GM12878 (cell line): ENCODE results near the gene SERPINF2. TPM values are rescaled to one million over a fixed set of nuclear protein-coding genes. Genes with fewer than 3 reads are reported as not detected.

Experiments used
- ATAC-seq: fragments of 200-7000 bp; cut with Tn5 transposase; 3 replicates; pipeline ENCODE4 v1.9.1; 2020; ENCODE audit warnings: mild to moderate bottlenecking, moderate library complexity
- BruUV-seq: library from RNA; stranded (reverse); fragments of 400-500 nt; replicated peaks from 2 replicates; lab custom pipeline; 2021; lab: Mats Ljungman, UMichigan
- CTCF ChIA-PET: fragments of 300-600 bp; sonication (Branson Sonifier 250); formaldehyde crosslinking; extraction: SDS; loops from one replicate; lab custom pipeline; 2021; ENCODE audit warnings: inconsistent platforms; lab: Yijun Ruan, JAX
- POLR2A ChIA-PET: fragments of 350-600 bp; formaldehyde crosslinking; extraction: SDS; loops from one replicate; lab custom pipeline; 2021; ENCODE audit warnings: inconsistent platforms; lab: Charles Lee
- RAD21 ChIA-PET: fragments of 300-600 bp; sonication (Branson Sonifier 250); formaldehyde crosslinking; loops from one replicate; lab custom pipeline; 2023; ENCODE audit warnings: antibody characterized with exemption; ENCODE audit not compliant: unreplicated experiment; lab: Charles Lee
- SMC1A ChIA-PET: fragments of 300-600 bp; sonication (Branson Sonifier 250); formaldehyde crosslinking; loops from one replicate; lab custom pipeline; 2023; ENCODE audit not compliant: unreplicated experiment, uncharacterized antibody; lab: Charles Lee
- DNase-seq: peaks from one replicate; pipeline ENCODE4 v3.0.0-alpha.2; 2011; ENCODE audit warnings: low read depth, low spot score
- FAIRE-seq: peaks from 3 replicates; lab custom pipeline; 2011; peaks lifted over from hg19 to GRCh38; lab: Jason Lieb, UNC
- H2AFZ ChIP-seq: 2 replicates; pipeline ENCODE4 v1.6.0; 2011; ENCODE audit warnings: low read depth, low read length, control low read depth; ENCODE audit not compliant: control insufficient read depth
- H3K27ac ChIP-seq: 2 replicates; pipeline ENCODE4 v1.5.1; 2011; ENCODE audit warnings: control low read depth; ENCODE audit not compliant: control insufficient read depth, insufficient read depth
- H3K27me3 ChIP-seq, 2 experiments: replicated peaks in 1 of 2; 2 replicates each; pipeline versions ENCODE4 v1.6.0 to v1.6.1; 2011; ENCODE audit warnings: low read length in 1 of 2; ENCODE audit not compliant: control insufficient read depth in 2 of 2, insufficient read depth in 2 of 2
- H3K36me3 ChIP-seq, 2 experiments: 2 replicates each; pipeline ENCODE4 v1.5.1; 2011; ENCODE audit warnings: low read length in 1 of 2; ENCODE audit not compliant: control insufficient read depth in 2 of 2, insufficient read depth in 2 of 2
- H3K4me1 ChIP-seq: 2 replicates; pipeline ENCODE4 v1.6.1; 2011; ENCODE audit warnings: mild to moderate bottlenecking, low read length, moderate library complexity, mixed read lengths; ENCODE audit not compliant: control insufficient read depth, insufficient read depth
- H3K4me2 ChIP-seq: 2 replicates; pipeline ENCODE4 v1.6.0; 2011; ENCODE audit warnings: control low read depth; ENCODE audit not compliant: control insufficient read depth, insufficient read depth
- H3K4me3 ChIP-seq: fragments of 200-600 bp; sonication (generic); 2 replicates; pipeline ENCODE4 v1.5.1; 2016
- H3K79me2 ChIP-seq: 2 replicates; pipeline ENCODE4 v1.6.0; 2011; ENCODE audit warnings: low read length; ENCODE audit not compliant: control insufficient read depth, insufficient read depth
- H3K9ac ChIP-seq: 2 replicates; pipeline ENCODE4 v1.8.0; 2011; ENCODE audit warnings: low read length, control low read depth, mixed read lengths; ENCODE audit not compliant: control insufficient read depth, insufficient read depth
- H3K9me3 ChIP-seq: replicated peaks from 3 replicates; pipeline ENCODE4 v1.5.1; 2011; ENCODE audit warnings: mild to moderate bottlenecking, low read length; ENCODE audit not compliant: control insufficient read depth, insufficient read depth
- H4K20me1 ChIP-seq: 2 replicates; pipeline ENCODE4 v1.6.0; 2011; ENCODE audit not compliant: control insufficient read depth, insufficient read depth
- SPI1 ChIP-seq: IDR thresholded peaks from 2 replicates; pipeline ENCODE4 v1.6.1; 2011; ENCODE audit warnings: low read depth, mild to moderate bottlenecking, low read length, moderate library complexity, borderline replicate concordance; ENCODE audit not compliant: insufficient read depth
- WGBS: methylation state at CpG from one replicate; pipeline ENCODE4 v1.1.6; 2016; ENCODE audit warnings: low lambda C conversion rate; ENCODE audit not compliant: insufficient replicate concordance, insufficient coverage; ENCODE audit errors: missing lambda C conversion rate; 5-methylcytosine and 5-hydroxymethylcytosine counted together
- in situ Hi-C: fragments of 300-500 bp; cut with MboI; formaldehyde crosslinking; loops from 9 replicates; pipeline ENCODE4 v1.14.3; 2018; ENCODE audit warnings: mixed read lengths
- intact Hi-C: fragments of 100-400 bp; cut with micrococcal nuclease; formaldehyde crosslinking; loops from one replicate; pipeline ENCODE4 v1.14.2; 2022; ENCODE audit not compliant: unreplicated experiment
- polyA plus RNA-seq, 11 experiments: library from polyadenylated mRNA; depleted of rRNA in 4 of 11; unstranded in 6 of 11; stranded (reverse) in 5 of 11; fragments of >200 nt; fragmentation: Nextera tagmentation in 4 of 11; fragmentation: Illumina TruSeq in 1 of 11; extraction: Ambion mirVana in 4 of 11; extraction: Trizol in 1 of 11; gene quantifications; 1 replicate in 1 of 11; 2 replicates in 10 of 11; pipeline versions ENCODE4 v1.2.1 to v1.2.3, GENCODE V29; 2011 to 2016; ENCODE audit warnings: inconsistent platforms in 2 of 11, missing spikeins in 2 of 11, low read depth in 1 of 11
- total RNA-seq, 4 experiments: library from RNA; depleted of rRNA in 3 of 4; stranded (reverse); fragments of >200 nt in 3 of 4; fragmentation: Illumina TruSeq in 1 of 4; extraction: Trizol in 1 of 4; gene quantifications; 2 replicates each; pipeline versions ENCODE4 v1.2.1 to v1.2.3, GENCODE V29; 2013 to 2021
- TF ChIP-seq, protein P1 (sequence below): fragments of 450-650 bp; IDR thresholded peaks from 2 replicates; pipeline ENCODE4 v1.6.1; 2016; ENCODE audit warnings: mild to moderate bottlenecking, moderate library complexity, borderline replicate concordance
- TF ChIP-seq, protein P2 (sequence below): IDR thresholded peaks from 2 replicates; pipeline ENCODE4 v1.6.1; 2012; ENCODE audit warnings: low read depth, low read length, improper control_type of control experiment
- TF ChIP-seq, protein P3 (sequence below): fragments of 450-650 bp; formaldehyde crosslinking; IDR thresholded peaks from 2 replicates; pipeline ENCODE4 v1.5.0; 2022; ENCODE audit warnings: mild to moderate bottlenecking, missing genetic modification characterization

SERPINF2 gene
- total and polyA plus RNA-seq, 10 of the 15 experiments (the other 5 are each of a cell fraction or from before 2014, with no cell fraction given), result 0.04 to 0.21 (median 0.12) TPM; not detected in 6

DNA sequence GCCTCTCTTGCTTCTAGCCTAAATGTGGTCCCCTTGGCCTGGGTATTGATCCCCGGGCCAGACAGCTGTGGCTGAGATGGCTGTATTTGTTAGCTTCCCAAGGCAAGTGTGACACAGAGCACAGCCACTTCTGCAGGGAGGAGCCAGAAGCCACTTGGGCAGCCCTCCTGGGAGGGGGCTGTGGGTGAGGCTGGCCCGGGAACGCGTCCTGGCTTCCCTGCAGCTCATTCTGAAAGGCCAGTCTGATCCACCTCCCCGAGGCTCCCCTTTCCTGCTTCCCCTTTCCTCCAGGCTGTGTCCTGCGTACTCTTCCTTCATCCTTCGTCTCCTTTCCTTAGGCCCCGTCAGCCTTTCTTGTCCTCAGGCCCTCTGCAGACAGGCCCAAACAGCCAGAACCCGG, 8.0 kb downstream of the SERPINF2 start:
- H3K27me3 ChIP-seq, result no peaks in the 10 kb centered on the region
- H3K4me1 ChIP-seq, result no peaks in the 10 kb centered on the region
- ChIA-PET CTCF (no interaction called here), POLR2A (interaction anchor here (1.4 kb wide), 1 partner anchor 14 kb away, joined by 3 read pairs; no protein-coding TSS in a partner anchor), SMC1A (no interaction called here), RAD21 (no interaction called here)
- H2AFZ ChIP-seq, result no peak overlapping the region
- FAIRE-seq, result no peak
- no TSS peak for BruUV-seq
- in situ Hi-C loops (no loop called here), intact Hi-C loops (no loop called here)
- no peak overlapping the region for H3K27ac ChIP-seq
- no peak overlapping the region for H3K4me3 ChIP-seq
- no peaks in the 10 kb centered on the region for H4K20me1 ChIP-seq
- no peaks in the 10 kb centered on the region for H3K9me3 ChIP-seq
- no peak for DNase-seq
- no peak for ATAC-seq
- H3K36me3 ChIP-seq, result no peaks in the 10 kb centered on the region; a peak in 1 of 4 replicates
- TF ChIP-seq SPI1, result no peak
- no peaks in the 10 kb centered on the region for H3K79me2 ChIP-seq
- 62% methylated on average over 9 of the region's 9 CpGs for WGBS
- no peak overlapping the region for H3K9ac ChIP-seq
- H3K4me2 ChIP-seq, result no peak overlapping the region

DNA sequence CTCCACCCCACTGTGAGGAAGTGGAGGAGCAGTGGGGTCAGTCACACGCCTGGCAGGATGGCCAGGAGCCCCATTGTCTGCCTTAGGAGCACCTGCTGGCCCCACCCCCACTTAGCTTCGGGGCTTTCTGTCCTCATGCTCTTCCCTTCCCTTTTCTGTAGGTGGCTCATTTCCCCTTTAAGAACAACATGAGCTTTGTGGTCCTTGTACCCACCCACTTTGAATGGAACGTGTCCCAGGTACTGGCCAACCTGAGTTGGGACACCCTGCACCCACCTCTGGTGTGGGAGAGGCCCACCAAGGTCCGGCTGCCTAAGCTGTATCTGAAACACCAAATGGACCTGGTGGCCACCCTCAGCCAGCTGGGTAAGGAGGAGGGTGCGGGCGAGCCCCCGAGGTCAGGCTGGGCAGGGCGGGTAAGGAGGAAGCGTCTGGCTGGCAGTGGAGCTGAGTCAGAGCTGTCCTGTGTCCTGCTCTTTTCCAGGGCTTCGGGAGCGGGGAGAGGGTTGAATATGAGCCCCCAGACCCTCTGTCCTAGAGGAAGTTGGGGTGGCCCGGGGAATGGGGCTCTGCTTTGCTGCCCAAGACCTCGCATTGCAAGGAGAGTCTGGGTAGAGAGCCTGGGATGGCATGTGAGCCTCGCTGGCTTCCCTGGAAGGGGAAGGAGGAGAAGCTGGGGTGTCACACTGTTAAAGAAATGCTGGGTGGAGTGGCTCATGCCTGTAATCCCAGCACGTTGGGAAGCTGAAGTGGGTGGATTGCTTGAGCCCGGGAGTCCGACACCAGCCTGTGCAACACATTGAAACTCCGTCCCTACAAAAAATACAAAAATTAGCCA, 10.0 kb downstream of the SERPINF2 start:
- H3K4me3 ChIP-seq, result no peak overlapping the region
- no peak overlapping the region for H3K27ac ChIP-seq
- intact Hi-C loops, result no loop called here
- no TSS peak for BruUV-seq
- H3K27me3 ChIP-seq, result no peaks in the 10 kb centered on the region
- 47% methylated on average over 17 of the region's 18 CpGs for whole genome bisulfite sequencing
- SMC1A ChIA-PET, result interaction anchor here (1.3 to 1.9 kb wide), 4 partner anchors 10 to 36 kb away, joined by 3 to 11 read pairs (median 4); partner anchors contain the start of gene SERPINF1
- DNase-seq, result no peak
- H3K36me3 ChIP-seq, result no peaks in the 10 kb centered on the region
- RAD21 ChIA-PET, result interaction anchor here (0.7 to 1.7 kb wide), 7 partner anchors 9 to 111 kb away, joined by 3 to 8 read pairs (median 5); partner anchors contain the start of gene SERPINF1
- CTCF ChIA-PET, result interaction anchor here (0.9 to 1.8 kb wide), 10 partner anchors 9 to 665 kb away, joined by 3 to 7 read pairs (median 4); partner anchors contain the start of gene SERPINF1
- no peak overlapping the region for H2AFZ ChIP-seq
- in situ Hi-C loops, result no loop called here
- no peaks in the 10 kb centered on the region for H3K79me2 ChIP-seq
- FAIRE-seq, result no peak
- no peak overlapping the region for H3K4me2 ChIP-seq
- H3K9me3 ChIP-seq, result no peaks in the 10 kb centered on the region
- ATAC-seq, result peak; percentile 71
- no peaks in the 10 kb centered on the region for H3K4me1 ChIP-seq
- no peak overlapping the region for H3K9ac ChIP-seq
- H4K20me1 ChIP-seq, result no peaks in the 10 kb centered on the region
- POLR2A ChIA-PET, result interaction anchor here (0.5 to 1.3 kb wide), 3 partner anchors 16 to 87 kb away, joined by 4 to 10 read pairs (median 4); no protein-coding TSS in a partner anchor
- TF ChIP-seq, protein P1, sequence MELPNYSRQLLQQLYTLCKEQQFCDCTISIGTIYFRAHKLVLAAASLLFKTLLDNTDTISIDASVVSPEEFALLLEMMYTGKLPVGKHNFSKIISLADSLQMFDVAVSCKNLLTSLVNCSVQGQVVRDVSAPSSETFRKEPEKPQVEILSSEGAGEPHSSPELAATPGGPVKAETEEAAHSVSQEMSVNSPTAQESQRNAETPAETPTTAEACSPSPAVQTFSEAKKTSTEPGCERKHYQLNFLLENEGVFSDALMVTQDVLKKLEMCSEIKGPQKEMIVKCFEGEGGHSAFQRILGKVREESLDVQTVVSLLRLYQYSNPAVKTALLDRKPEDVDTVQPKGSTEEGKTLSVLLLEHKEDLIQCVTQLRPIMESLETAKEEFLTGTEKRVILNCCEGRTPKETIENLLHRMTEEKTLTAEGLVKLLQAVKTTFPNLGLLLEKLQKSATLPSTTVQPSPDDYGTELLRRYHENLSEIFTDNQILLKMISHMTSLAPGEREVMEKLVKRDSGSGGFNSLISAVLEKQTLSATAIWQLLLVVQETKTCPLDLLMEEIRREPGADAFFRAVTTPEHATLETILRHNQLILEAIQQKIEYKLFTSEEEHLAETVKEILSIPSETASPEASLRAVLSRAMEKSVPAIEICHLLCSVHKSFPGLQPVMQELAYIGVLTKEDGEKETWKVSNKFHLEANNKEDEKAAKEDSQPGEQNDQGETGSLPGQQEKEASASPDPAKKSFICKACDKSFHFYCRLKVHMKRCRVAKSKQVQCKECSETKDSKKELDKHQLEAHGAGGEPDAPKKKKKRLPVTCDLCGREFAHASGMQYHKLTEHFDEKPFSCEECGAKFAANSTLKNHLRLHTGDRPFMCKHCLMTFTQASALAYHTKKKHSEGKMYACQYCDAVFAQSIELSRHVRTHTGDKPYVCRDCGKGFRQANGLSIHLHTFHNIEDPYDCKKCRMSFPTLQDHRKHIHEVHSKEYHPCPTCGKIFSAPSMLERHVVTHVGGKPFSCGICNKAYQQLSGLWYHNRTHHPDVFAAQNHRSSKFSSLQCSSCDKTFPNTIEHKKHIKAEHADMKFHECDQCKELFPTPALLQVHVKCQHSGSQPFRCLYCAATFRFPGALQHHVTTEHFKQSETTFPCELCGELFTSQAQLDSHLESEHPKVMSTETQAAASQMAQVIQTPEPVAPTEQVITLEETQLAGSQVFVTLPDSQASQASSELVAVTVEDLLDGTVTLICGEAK, result no peak
- TF ChIP-seq, protein P2, sequence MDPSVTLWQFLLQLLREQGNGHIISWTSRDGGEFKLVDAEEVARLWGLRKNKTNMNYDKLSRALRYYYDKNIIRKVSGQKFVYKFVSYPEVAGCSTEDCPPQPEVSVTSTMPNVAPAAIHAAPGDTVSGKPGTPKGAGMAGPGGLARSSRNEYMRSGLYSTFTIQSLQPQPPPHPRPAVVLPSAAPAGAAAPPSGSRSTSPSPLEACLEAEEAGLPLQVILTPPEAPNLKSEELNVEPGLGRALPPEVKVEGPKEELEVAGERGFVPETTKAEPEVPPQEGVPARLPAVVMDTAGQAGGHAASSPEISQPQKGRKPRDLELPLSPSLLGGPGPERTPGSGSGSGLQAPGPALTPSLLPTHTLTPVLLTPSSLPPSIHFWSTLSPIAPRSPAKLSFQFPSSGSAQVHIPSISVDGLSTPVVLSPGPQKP, result no peak
- TF ChIP-seq, protein P3, sequence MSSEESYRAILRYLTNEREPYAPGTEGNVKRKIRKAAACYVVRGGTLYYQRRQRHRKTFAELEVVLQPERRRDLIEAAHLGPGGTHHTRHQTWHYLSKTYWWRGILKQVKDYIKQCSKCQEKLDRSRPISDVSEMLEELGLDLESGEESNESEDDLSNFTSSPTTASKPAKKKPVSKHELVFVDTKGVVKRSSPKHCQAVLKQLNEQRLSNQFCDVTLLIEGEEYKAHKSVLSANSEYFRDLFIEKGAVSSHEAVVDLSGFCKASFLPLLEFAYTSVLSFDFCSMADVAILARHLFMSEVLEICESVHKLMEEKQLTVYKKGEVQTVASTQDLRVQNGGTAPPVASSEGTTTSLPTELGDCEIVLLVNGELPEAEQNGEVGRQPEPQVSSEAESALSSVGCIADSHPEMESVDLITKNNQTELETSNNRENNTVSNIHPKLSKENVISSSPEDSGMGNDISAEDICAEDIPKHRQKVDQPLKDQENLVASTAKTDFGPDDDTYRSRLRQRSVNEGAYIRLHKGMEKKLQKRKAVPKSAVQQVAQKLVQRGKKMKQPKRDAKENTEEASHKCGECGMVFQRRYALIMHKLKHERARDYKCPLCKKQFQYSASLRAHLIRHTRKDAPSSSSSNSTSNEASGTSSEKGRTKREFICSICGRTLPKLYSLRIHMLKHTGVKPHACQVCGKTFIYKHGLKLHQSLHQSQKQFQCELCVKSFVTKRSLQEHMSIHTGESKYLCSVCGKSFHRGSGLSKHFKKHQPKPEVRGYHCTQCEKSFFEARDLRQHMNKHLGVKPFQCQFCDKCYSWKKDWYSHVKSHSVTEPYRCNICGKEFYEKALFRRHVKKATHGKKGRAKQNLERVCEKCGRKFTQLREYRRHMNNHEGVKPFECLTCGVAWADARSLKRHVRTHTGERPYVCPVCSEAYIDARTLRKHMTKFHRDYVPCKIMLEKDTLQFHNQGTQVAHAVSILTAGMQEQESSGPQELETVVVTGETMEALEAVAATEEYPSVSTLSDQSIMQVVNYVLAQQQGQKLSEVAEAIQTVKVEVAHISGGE (CRISPR knock-in tag), result no peak
